ENCODE results near the gene IGSF21.

DNA sequence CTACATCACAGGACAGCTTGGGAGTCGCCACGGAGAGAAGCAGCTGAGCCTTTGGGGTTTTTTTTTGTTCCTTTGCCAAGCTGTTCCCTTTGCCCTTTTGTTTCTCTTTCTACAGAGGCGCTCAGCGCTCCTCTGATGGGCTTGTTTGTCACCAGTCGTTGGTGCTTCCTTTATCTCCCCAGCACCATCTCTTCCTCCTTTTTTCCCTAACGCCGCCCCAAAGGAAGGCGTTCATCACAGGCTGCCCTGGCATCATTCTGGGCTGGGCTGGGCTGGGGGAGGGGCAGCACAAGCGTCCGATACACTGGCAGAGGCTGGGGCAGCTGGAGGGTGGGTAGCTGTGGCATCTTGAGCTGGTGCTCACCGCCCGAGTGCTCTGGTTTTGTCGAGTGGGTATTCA is 10.5 kb downstream of the IGSF21 start:
- TF ChIP-seq ZFP30 (CRISPR knock-in tag; IDR thresholded peaks at IDR 0.05) (no peak), TCF4 (CRISPR knock-in tag; IDR thresholded peaks at IDR 0.05; ENCODE audit: borderline replicate concordance) (no peak)

All from SK-N-SH treated with all-trans-retinoic acid at 6 μM for 48 hours (cell line).